GM18517 (cell line): ENCODE measurements around the gene RNF141.

Experiments
- ATAC-seq: cut with Tn5 transposase; IDR thresholded peaks from one replicate; pipeline ENCODE4 v1.9.1; 2021; ENCODE audit warnings: mild to moderate bottlenecking, moderate library complexity; ENCODE audit not compliant: unreplicated experiment

RNF141 gene

GRCh38 chr11:10540915-10541560 is at the start of gene RNF141:
TSS of gene RNF141 (minus strand) at chr11:10541187. CDS start at chr11:10534158, 7,029 bp downstream.
- peak; percentile 95 for ATAC-seq

GRCh38 chr11:10590218-10590915 is 49.4 kb upstream of the RNF141 start:
- no peak for ATAC-seq

- no peak for ATAC-seq
Measured at GRCh38 chr11:10588904-10589303, 47.9 kb upstream of the RNF141 start.

- ATAC-seq, result no peak
Measured at GRCh38 chr11:10587995-10588394, 47.0 kb upstream of the RNF141 start.

GRCh38 chr11:10587388-10587787 is 46.4 kb upstream of the RNF141 start:
- ATAC-seq, result no peak

GRCh38 chr11:10584071-10584501 is 43.1 kb upstream of the RNF141 start:
- ATAC-seq, result no peak

- ATAC-seq, result no peak
Measured at GRCh38 chr11:10581481-10582019, 40.6 kb upstream of the RNF141 start.

GRCh38 chr11:10580623-10581022 is 39.6 kb upstream of the RNF141 start:
- ATAC-seq, result no peak

- ATAC-seq, result no peak
Measured at GRCh38 chr11:10579700-10580099, 38.7 kb upstream of the RNF141 start.

- ATAC-seq, result no peak
Measured at GRCh38 chr11:10576035-10576398, 35.0 kb upstream of the RNF141 start.

GRCh38 chr11:10575346-10576034 is 34.5 kb upstream of the RNF141 start:
- ATAC-seq, result no peak

- ATAC-seq, result no peak
Measured at GRCh38 chr11:10573556-10573955, 32.6 kb upstream of the RNF141 start.

GRCh38 chr11:10573028-10573427 is 32.0 kb upstream of the RNF141 start:
- ATAC-seq, result no peak

GRCh38 chr11:10572533-10572932 is 31.5 kb upstream of the RNF141 start:
- no peak for ATAC-seq

GRCh38 chr11:10568486-10568941 is 27.5 kb upstream of the RNF141 start, which contains the start of gene LYVE1:
TSS of gene LYVE1 (minus strand) at chr11:10568665. CDS start at chr11:10568532, 133 bp downstream.
- no peak for ATAC-seq

GRCh38 chr11:10567446-10567845 is 26.5 kb upstream of the RNF141 start:
- no peak for ATAC-seq

GRCh38 chr11:10566257-10566957 is 25.4 kb upstream of the RNF141 start:
- no peak for ATAC-seq

GRCh38 chr11:10565493-10565892 is 24.5 kb upstream of the RNF141 start:
- ATAC-seq, result no peak

GRCh38 chr11:10564696-10565318 is 23.8 kb upstream of the RNF141 start:
- no peak for ATAC-seq

- ATAC-seq, result no peak
Measured at GRCh38 chr11:10564030-10564429, 23.0 kb upstream of the RNF141 start.
